T-helper 2 cell treated with Interferon-gamma antibody and Interleukin-4, amounts not matched to agents 100 ng/mL and 5 ng/mL, for 36 hours (primary cell): Measurements from ENCODE around the gene TRIM74. TPM values are rescaled to one million over a fixed set of nuclear protein-coding genes. Genes with fewer than 3 reads are reported as not detected.
"Not testable (repeated sequence)": the region's sequence is repeated elsewhere in the genome, so short reads cannot be mapped to it uniquely, and the experiment has no call there.

Experiments used
- intact Hi-C: fragments of 100-400 bp; cut with micrococcal nuclease; formaldehyde crosslinking; loops from one replicate; pipeline ENCODE4 v1.15.1; 2023
- total RNA-seq: library from RNA; stranded (reverse); gene quantifications from 2 replicates; pipeline ENCODE4 v1.2.3, GENCODE V29; 2022

TRIM74 gene
- total RNA-seq, 1 donor from 2014 or later, result 2.0 TPM

DNA sequence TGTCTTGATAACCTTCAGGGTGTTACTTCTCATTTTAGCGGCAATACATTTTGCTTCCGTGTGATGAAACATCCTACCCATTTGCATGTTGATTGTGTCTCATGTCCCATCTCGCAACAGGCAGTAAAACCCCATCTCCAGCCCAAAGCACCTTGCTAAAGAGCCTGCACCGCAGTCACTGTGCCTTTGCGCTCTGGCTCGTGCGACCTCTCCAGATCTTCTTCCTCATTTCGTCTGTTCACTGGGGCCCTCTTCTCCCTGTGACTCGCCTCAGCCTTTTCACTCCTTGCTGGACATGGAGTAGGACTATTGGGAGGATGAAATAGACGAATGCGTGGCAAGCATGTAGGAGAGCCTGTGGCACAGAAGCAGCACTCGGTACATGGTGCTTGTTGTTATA lies 57.9 kb downstream of the TRIM74 start:
- intact Hi-C loops, result not testable (repeated sequence)

Other genes with a start within 250 kb of the TRIM74 start
- gene TYW1B, start 141.3 kb downstream of the TRIM74 start, total RNA-seq, result 3.4 and 3.5 TPM in 2 replicates
- gene POM121, start 44.4 kb downstream of the TRIM74 start, total RNA-seq, result 60.3 and 61.1 TPM in 2 replicates
- gene SPDYE8, start 60.3 kb upstream of the TRIM74 start, total RNA-seq, result not detected in 2 replicates
- not detected in 2 replicates for gene SPDYE11, start 88.4 kb upstream of the TRIM74 start, total RNA-seq
- gene SPDYE9, start 116.6 kb upstream of the TRIM74 start, total RNA-seq, result not detected in 2 replicates